Islet precursor cell (in vitro differentiated cells): Measurements from ENCODE around the gene GPSM3.
"Not testable (repeated sequence)": the region's sequence is repeated elsewhere in the genome, so short reads cannot be mapped to it uniquely, and the experiment has no call there.

ENCODE experiments used
- DNase-seq: peaks from one replicate; pipeline ENCODE4 v3.0.0-alpha.2; 2018

Gene GPSM3

GRCh38 chr6:32148289-32149091 lies 44.0 kb downstream of the GPSM3 start:
- peak; percentile 70 for DNase-seq

- DNase-seq, result no peak
Observed at GRCh38 chr6:32147401-32148132, 44.9 kb downstream of the GPSM3 start.

- no peak for DNase-seq
Observed at GRCh38 chr6:32146687-32147086, 45.8 kb downstream of the GPSM3 start.

- DNase-seq, result no peak
Observed at GRCh38 chr6:32146287-32146686, 46.2 kb downstream of the GPSM3 start.

GRCh38 chr6:32144238-32144637 lies 48.2 kb downstream of the GPSM3 start:
- DNase-seq, result not testable (repeated sequence)
